Right hindlimb (tissue), 1 donor: ENCODE measurements around the gene MUC4.
"Not testable (repeated sequence)": the region's sequence is repeated elsewhere in the genome, so short reads cannot be mapped to it uniquely, and the experiment has no call there.

ENCODE experiments used
- DNase-seq: peaks from one replicate; pipeline ENCODE4 v3.0.0-alpha.2; 2018

MUC4 gene

DNA sequence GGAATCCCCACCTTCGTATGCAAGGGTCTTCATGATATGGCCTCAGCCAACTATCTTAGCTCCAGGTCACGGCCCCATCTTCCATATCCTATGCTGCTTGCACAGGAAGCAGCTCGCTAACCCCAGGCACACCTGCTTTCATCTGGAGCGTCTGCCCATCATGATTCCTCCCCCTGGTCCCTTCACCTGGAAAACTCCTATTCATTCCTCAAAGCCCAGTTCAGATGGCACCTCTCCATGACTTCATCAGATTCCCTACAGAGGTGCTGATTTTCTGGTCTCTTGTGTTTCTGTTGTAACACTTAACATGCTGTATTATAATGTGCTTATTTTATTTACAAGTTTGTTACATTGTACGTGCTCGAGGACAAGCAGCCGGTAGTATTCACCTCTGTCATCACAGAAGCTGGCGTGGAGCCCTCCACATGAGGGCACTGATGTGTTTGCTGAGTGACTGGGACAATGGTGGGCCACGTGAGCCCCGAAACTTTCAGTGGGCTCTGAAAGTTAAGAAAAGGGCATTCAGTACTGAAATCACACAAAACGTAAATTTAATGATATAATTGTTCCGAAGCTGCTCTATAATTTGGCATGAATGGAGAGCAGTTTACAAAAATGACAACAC lies 74.8 kb downstream of the MUC4 start:
- no peak for DNase-seq

- DNase-seq: no peak
These were observed 76.6 kb downstream of the MUC4 start for GRCh38 chr3:195735036-195735695.

- peak; percentile 65 for DNase-seq
These were observed 78.8 kb downstream of the MUC4 start for GRCh38 chr3:195732940-195733339.

DNA sequence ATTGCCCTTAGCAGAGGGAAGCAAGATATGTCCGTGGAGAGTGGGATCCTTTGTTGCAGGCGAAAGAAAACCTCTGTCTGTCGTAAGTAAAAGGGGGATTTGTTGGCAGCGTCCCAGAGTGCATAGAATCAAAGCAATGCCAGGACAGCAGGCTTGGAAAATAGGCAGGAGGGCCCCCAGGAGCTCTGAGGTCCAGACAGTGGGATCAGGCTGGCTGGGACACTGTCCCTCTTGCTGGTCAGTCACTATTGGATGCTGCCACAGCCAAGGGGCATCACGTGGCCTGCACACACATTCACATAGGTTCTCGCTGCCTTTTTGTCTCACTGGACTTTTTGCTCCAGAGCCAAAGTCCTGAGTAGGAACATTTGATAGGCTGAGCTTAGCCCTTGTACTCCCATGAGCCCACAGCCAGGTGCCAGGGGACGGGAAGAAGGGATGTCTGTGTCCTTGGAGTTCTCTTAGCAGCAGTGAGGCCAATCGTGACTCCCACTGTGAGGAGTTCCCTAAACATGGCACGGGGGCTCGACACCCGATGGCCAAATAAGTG lies 80.3 kb downstream of the MUC4 start:
- no peak for DNase-seq

DNA sequence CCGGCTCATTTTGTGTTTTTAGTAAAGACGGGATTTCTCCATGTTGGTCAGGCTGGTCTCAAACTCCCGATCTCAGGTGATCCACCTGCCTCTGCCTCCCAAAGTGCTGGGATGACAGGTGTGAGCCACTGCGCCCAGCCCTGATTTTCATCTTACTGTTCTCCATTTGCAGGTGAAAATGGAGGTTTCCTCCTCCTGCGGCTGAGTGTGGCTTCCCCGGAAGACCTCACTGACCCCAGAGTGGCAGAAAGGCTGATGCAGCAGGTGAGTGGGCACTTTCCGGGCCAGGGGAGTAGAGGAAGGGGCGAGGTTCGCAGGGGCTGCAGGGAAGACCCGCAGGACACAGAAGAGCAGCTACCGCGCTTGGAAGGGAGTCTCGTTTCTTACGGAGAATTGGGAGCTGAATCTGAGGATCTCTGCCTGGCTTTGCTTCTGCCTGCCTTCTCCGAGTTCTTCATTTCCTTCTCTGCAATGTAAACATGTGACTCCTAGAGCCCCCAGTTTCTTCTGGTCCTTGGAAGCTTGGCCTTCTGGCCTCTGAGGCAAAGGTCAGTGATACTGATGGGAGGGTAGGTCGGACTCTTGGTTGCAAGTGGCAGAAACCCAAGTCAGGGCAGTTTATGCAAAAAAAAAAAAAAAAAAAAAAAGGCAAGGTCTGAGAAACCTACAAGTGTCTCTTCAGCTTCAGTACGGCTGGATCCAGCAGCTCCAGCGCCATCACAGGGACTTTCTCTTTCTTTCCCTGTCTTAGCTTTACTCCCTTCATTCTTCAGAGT lies 82.1 kb downstream of the MUC4 start:
- no peak for DNase-seq

GRCh38 chr3:195728789-195729188 lies 82.9 kb downstream of the MUC4 start:
- not testable (repeated sequence) for DNase-seq

GRCh38 chr3:195727606-195728195 lies 84.0 kb downstream of the MUC4 start:
- DNase-seq: no peak

DNA sequence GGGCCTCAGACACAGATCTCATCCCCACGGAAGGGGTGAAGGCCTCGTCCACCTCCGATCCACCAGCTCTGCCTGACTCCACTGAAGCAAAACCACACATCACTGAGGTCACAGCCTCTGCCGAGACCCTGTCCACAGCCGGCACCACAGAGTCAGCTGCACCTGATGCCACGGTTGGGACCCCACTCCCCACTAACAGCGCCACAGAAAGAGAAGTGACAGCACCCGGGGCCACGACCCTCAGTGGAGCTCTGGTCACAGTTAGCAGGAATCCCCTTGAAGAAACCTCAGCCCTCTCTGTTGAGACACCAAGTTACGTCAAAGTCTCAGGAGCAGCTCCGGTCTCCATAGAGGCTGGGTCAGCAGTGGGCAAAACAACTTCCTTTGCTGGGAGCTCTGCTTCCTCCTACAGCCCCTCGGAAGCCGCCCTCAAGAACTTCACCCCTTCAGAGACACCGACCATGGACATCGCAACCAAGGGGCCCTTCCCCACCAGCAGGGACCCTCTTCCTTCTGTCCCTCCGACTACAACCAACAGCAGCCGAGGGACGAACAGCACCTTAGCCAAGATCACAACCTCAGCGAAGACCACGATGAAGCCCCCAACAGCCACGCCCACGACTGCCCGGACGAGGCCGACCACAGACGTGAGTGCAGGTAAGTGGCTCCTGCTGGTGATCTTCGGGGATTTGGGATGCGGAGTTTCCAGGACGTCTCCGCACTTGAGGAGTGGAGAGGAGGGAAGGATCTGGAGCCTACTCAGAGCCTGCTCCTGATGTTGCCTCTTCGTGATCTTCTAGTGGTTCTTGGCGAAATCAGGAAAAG lies 85.6 kb downstream of the MUC4 start:
- DNase-seq: not testable (repeated sequence)

DNA sequence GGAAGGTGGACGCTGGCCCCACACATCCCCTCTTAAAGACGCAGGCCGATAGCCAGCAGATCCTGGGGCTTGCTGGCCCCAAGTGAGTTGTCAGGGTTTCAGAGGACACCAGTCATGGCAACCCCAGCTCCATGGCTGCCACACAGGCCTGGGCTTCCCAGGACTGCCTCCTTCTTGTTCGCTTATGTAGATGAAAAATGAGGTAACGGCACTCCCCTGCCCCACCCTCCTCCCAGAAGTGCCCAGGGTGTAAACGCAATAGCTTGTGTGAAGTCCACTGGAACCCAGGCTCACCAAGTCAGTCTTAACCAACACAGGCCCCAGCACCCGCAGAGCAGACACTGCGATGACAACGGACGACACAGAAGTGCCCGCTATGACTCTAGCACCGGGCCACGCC lies 87.4 kb downstream of the MUC4 start:
- not testable (repeated sequence) for DNase-seq

- DNase-seq: not testable (repeated sequence)
These were observed 88.8 kb downstream of the MUC4 start for GRCh38 chr3:195722996-195723345.

- DNase-seq: not testable (repeated sequence)
These were observed 89.4 kb downstream of the MUC4 start for GRCh38 chr3:195722139-195722995.

DNA sequence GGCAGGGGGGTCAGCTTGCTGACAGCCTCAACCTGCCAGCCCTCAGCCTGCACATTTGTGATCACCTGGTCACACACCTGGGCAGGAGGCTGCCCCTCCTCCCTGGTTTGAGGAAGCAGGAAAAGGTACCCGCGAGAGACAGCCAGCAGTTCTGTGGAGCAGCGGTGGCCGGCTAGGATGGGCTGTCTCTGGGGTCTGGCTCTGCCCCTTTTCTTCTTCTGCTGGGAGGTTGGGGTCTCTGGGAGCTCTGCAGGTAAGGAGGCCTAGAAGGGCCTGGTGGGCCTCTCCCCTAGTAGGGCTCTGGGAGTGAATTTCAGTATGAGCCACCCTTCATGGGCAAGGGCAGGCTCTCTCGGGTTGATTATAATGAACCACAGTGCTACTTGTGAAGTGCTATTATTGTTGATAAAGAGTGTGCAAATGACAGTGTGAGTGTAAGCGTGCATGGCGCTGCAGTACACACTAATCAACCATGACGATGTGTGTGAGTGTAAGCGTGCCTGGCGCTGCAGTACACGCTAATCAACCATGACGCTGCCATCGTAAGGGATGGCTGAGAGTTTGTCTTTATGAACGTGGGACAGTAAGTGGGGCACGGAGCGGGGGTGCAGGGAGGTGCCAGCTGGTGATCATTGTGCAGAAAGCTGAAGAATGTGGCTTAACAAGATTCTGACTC lies 90.8 kb downstream of the MUC4 start, which contains the start of gene MUC20:
Gene MUC20, plus strand, starts transcription at position 148 of the 676 bp plus-strand sequence. Its CDS starts 30 bp downstream, at position 178.
- not testable (repeated sequence) for DNase-seq

- not testable (repeated sequence) for DNase-seq
These were observed 92.0 kb downstream of the MUC4 start for GRCh38 chr3:195719514-195720254.

- DNase-seq: no peak
These were observed 93.2 kb downstream of the MUC4 start for GRCh38 chr3:195718477-195718984.

GRCh38 chr3:195717852-195718476 lies 93.8 kb downstream of the MUC4 start:
- no peak for DNase-seq

- no peak for DNase-seq
These were observed 94.3 kb downstream of the MUC4 start for GRCh38 chr3:195717416-195717815.

- DNase-seq: no peak
These were observed 96.0 kb downstream of the MUC4 start for GRCh38 chr3:195715583-195716266.

DNA sequence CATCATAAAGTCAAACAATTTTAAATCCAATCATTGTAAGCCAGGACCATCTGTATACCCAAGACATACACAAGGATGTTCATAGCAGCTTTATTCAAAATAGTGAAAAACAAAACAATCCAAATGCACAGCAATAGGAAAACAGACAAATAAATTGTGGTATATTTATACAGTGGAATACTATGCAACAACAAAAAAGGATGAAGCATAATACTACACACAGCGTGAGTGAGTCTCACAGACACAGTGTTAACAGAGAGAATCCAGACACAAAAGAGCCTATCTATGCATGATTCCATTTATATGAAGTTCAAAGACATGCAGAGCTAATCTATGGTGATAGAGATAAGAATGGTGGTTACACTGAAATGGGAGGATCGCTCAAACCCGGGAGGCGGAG lies 96.6 kb downstream of the MUC4 start:
- DNase-seq: no peak
